Esophagus muscularis mucosa (tissue), 4 donors: ENCODE measurements around the gene FAM89A. TPM values are rescaled to one million over a fixed set of nuclear protein-coding genes. Genes with fewer than 3 reads are reported as not detected.

Source experiments
- DNase-seq: peaks from one replicate; pipeline ENCODE4 v3.0.0-alpha.2; 2017; ENCODE audit errors: extremely low spot score
- H3K27ac ChIP-seq, 4 donors: fragments of 200-600 bp; sonication (generic); replicated peaks in 1 of 4; 1 replicate in 3 of 4; 2 replicates in 1 of 4; pipeline ENCODE4 v1.5.1; 2016 to 2019; ENCODE audit warnings: mild to moderate bottlenecking in 1 of 4
- H3K27me3 ChIP-seq, 4 donors: fragments of 200-600 bp; sonication (generic); one replicate each; pipeline versions ENCODE4 v1.5.1 to v1.6.0; 2016 to 2019
- H3K36me3 ChIP-seq, 4 donors: fragments of 200-600 bp; sonication (generic); one replicate each; pipeline ENCODE4 v1.5.1; 2016 to 2019
- H3K4me1 ChIP-seq, 4 donors: fragments of 200-600 bp; sonication (generic); one replicate each; pipeline ENCODE4 v1.5.1; 2016 to 2019
- H3K4me3 ChIP-seq, 4 donors: fragments of 200-600 bp; sonication (generic); 1 replicate in 2 of 4; 2 replicates in 2 of 4; pipeline ENCODE4 v1.5.1; 2016 to 2019; ENCODE audit warnings: mild to moderate bottlenecking in 4 of 4, moderate library complexity in 1 of 4
- H3K9me3 ChIP-seq, 4 donors: fragments of 200-600 bp; sonication (generic); 1 replicate in 3 of 4; 2 replicates in 1 of 4; pipeline ENCODE4 v1.5.1; 2016 to 2019
- CTCF ChIP-seq, 3 experiments: fragments of 200-600 bp in 2 of 3; fragments of 450-650 bp in 1 of 3; sonication (generic) in 2 of 3; IDR thresholded peaks; one replicate each; pipeline ENCODE4 v1.5.1; 2017 to 2019; ENCODE audit warnings: antibody characterized with exemption in 3 of 3, mild to moderate bottlenecking in 2 of 3, moderate library complexity in 1 of 3
- EP300 ChIP-seq: sonication (generic); formaldehyde crosslinking; IDR thresholded peaks from one replicate; pipeline ENCODE4 v1.6.1; 2017; ENCODE audit warnings: antibody characterized with exemption
- POLR2A ChIP-seq: fragments of 450-650 bp; IDR thresholded peaks from one replicate; pipeline ENCODE4 v1.6.1; 2017; ENCODE audit warnings: antibody characterized with exemption, moderate library complexity, mild to moderate bottlenecking, low read depth
- POLR2AphosphoS5 ChIP-seq, 2 donors: sonication (generic); formaldehyde crosslinking; IDR thresholded peaks; one replicate each; pipeline ENCODE4 v1.6.1; 2017; ENCODE audit warnings: antibody characterized with exemption in 2 of 2
- WGBS: methylation state at CpG from one replicate; pipeline ENCODE4 v1.1.5; 2018; 5-methylcytosine and 5-hydroxymethylcytosine counted together
- intact Hi-C: fragments of 100-400 bp; cut with DNase I; formaldehyde crosslinking; loops from one replicate; pipeline ENCODE4 v1.15.1; 2023
- total RNA-seq, 4 donors: library from RNA; depleted of rRNA; stranded (reverse); fragments of >200 nt; gene quantifications; one replicate each; pipeline versions ENCODE4 v1.1.0 to v1.2.1, GENCODE V29; 2016

Gene FAM89A
- total RNA-seq, 4 donors from 2014 or later = 1.7 to 13.6 (median 5.6) TPM

- DNase-seq = no peak
- no peak overlapping the region for H3K4me3 ChIP-seq
- H3K27me3 ChIP-seq = no peaks in the 10 kb centered on the region
- intact Hi-C loops = no loop called here
- peaks cover 0 to 15% (median 9%) of the 10 kb centered on the region in 4 donors for H3K9me3 ChIP-seq
- H3K36me3 ChIP-seq = peaks cover 39 to 67% (median 60%) of the 10 kb centered on the region in 4 donors
- no peaks in the 10 kb centered on the region for H3K4me1 ChIP-seq
- WGBS = 88% methylated on average over 1 of the region's 1 CpG
- TF ChIP-seq EP300 (no peak), POLR2A (no peak), POLR2AphosphoS5 (IDR thresholded peaks at IDR 0.05) (no peak)
- H3K27ac ChIP-seq = no peak overlapping the region
Measured at GRCh38 chr1:231000639-231001038, 39.4 kb downstream of the FAM89A start.

- no peak for TF ChIP-seq CTCF (IDR thresholded peaks at IDR 0.05)
- TF ChIP-seq POLR2A = no peak
- Histone ChIP-seq H3K27ac (no peak overlapping the region), H3K9me3 (peaks cover 0 to 15% (median 9%) of the 10 kb centered on the region in 4 donors), H3K36me3 (peaks cover 39 to 69% (median 61%) of the 10 kb centered on the region in 4 donors), H3K4me3 (no peak overlapping the region), H3K4me1 (no peaks in the 10 kb centered on the region), H3K27me3 (no peaks in the 10 kb centered on the region)
- intact Hi-C loops = no loop called here
- no peak for DNase-seq
- WGBS = 92% methylated on average over 4 of the region's 4 CpGs
Measured at GRCh38 chr1:231000201-231000600, 39.9 kb downstream of the FAM89A start.

GRCh38 chr1:230994860-230995259 is 45.2 kb downstream of the FAM89A start:
- Histone ChIP-seq H3K27ac (no peak overlapping the region), H3K27me3 (no peaks in the 10 kb centered on the region), H3K36me3 (peaks cover 37 to 84% (median 62%) of the 10 kb centered on the region in 4 donors), H3K4me1 (no peaks in the 10 kb centered on the region), H3K9me3 (no peaks in the 10 kb centered on the region), H3K4me3 (no peak overlapping the region)
- WGBS = 94% methylated on average over 1 of the region's 1 CpG
- intact Hi-C loops = no loop called here
- no peak for TF ChIP-seq POLR2AphosphoS5 (IDR thresholded peaks at IDR 0.05)
- TF ChIP-seq EP300 = no peak
- no peak for TF ChIP-seq CTCF (IDR thresholded peaks at IDR 0.05)
- TF ChIP-seq POLR2A = no peak
- no peak for DNase-seq

GRCh38 chr1:230992100-230992774 is 47.8 kb downstream of the FAM89A start:
- no peaks in the 10 kb centered on the region for H3K4me1 ChIP-seq
- 84% methylated on average over 7 of the region's 7 CpGs for WGBS
- peaks cover 13 to 64% (median 36%) of the 10 kb centered on the region in 4 donors for H3K36me3 ChIP-seq
- no peak for DNase-seq
- no peak overlapping the region for H3K27ac ChIP-seq
- no peaks in the 10 kb centered on the region for H3K27me3 ChIP-seq
- no peak overlapping the region for H3K4me3 ChIP-seq
- intact Hi-C loops = no loop called here
- no peak for TF ChIP-seq POLR2AphosphoS5 (IDR thresholded peaks at IDR 0.05)
- no peak for TF ChIP-seq EP300
- TF ChIP-seq CTCF (IDR thresholded peaks at IDR 0.05) = no peak
- no peak for TF ChIP-seq POLR2A
- H3K9me3 ChIP-seq = no peaks in the 10 kb centered on the region

- Histone ChIP-seq H3K27ac (no peak overlapping the region), H3K4me3 (no peak overlapping the region), H3K27me3 (no peaks in the 10 kb centered on the region), H3K36me3 (peaks cover 7 to 31% (median 18%) of the 10 kb centered on the region in 4 donors), H3K4me1 (no peaks in the 10 kb centered on the region), H3K9me3 (no peaks in the 10 kb centered on the region)
- intact Hi-C loops = no loop called here
- no peak for DNase-seq
- 90% methylated on average over 3 of the region's 3 CpGs for WGBS
- TF ChIP-seq CTCF (IDR thresholded peaks at IDR 0.05) (no peak), POLR2AphosphoS5 (IDR thresholded peaks at IDR 0.05) (no peak)
Measured at GRCh38 chr1:230987448-230987847, 52.6 kb downstream of the FAM89A start.
